A549 (cell line): Measurements from ENCODE around the gene NDUFB7. TPM values are rescaled to one million over a fixed set of nuclear protein-coding genes. Genes with fewer than 3 reads are reported as not detected.

Experiments used
- ATAC-seq, 2 experiments: fragments of 200-7000 bp in 1 of 2; fragments of >200 bp in 1 of 2; cut with Nextera tagmentation in 1 of 2; cut with Tn5 transposase in 1 of 2; 3 replicates each; pipeline versions ENCODE4 v1.8.0 to v1.9.1; 2018 to 2020; ENCODE audit warnings: mild to moderate bottlenecking in 1 of 2, moderate library complexity in 1 of 2
- CTCF ChIA-PET: fragments of 300-600 bp; sonication (Branson Sonifier 250); formaldehyde crosslinking; extraction: SDS; loops from one replicate; lab custom pipeline; 2021; ENCODE audit warnings: antibody characterized with exemption, inconsistent platforms; lab: Yijun Ruan, JAX
- POLR2A ChIA-PET: fragments of 350-600 bp; formaldehyde crosslinking; extraction: SDS; loops from one replicate; lab custom pipeline; 2021; ENCODE audit warnings: antibody characterized with exemption, inconsistent platforms; lab: Yijun Ruan, JAX
- DNase-seq, 2 experiments: peaks; one replicate each; pipeline versions ENCODE4 v3.0.0 to v3.0.0-alpha.2; 2011 to 2016; ENCODE audit warnings: low read depth in 1 of 2, low spot score in 1 of 2
- FAIRE-seq: peaks from 2 replicates; lab custom pipeline; 2011; peaks lifted over from hg19 to GRCh38; lab: Jason Lieb, UNC
- H3K27ac ChIP-seq, 2 experiments: fragments of >200 bp; sonication (Bioruptor Twin); formaldehyde crosslinking; 3 replicates each; pipeline ENCODE4 v1.5.1; 2016 to 2017
- H3K4me1 ChIP-seq: fragments of >200 bp; sonication (Bioruptor Twin); formaldehyde crosslinking; 3 replicates; pipeline ENCODE4 v1.6.1; 2016
- H3K4me2 ChIP-seq: fragments of >200 bp; sonication (Bioruptor Twin); formaldehyde crosslinking; 3 replicates; pipeline ENCODE4 v1.6.1; 2016
- H3K4me3 ChIP-seq: fragments of >200 bp; sonication (Bioruptor Twin); formaldehyde crosslinking; 3 replicates; pipeline ENCODE4 v1.5.1; 2016
- H3K9me3 ChIP-seq: fragments of >200 bp; sonication (Bioruptor Twin); formaldehyde crosslinking; 3 replicates; pipeline ENCODE4 v1.6.1; 2016
- BCL3 ChIP-seq: fragments of >200 bp; sonication (Bioruptor Twin); formaldehyde crosslinking; IDR thresholded peaks from 3 replicates; pipeline ENCODE4 v1.6.1; 2016
- CBX8 ChIP-seq: fragments of 200-600 bp; sonication (generic); IDR thresholded peaks from 2 replicates; pipeline ENCODE4 v1.6.1; 2016
- CEBPB ChIP-seq, 2 experiments: fragments of >200 bp in 1 of 2; sonication (Bioruptor Twin) in 1 of 2; formaldehyde crosslinking in 1 of 2; IDR thresholded peaks; 2 replicates each; pipeline ENCODE4 v1.6.1; 2012 to 2016
- CHD2 ChIP-seq: fragments of 150-350 bp; IDR thresholded peaks from 2 replicates; pipeline ENCODE4 v1.6.1; 2014; ENCODE audit warnings: low read length; ENCODE audit not compliant: partially characterized antibody
- CHD4 ChIP-seq: fragments of 200-600 bp; sonication (generic); IDR thresholded peaks from 2 replicates; pipeline ENCODE4 v1.6.1; 2016; ENCODE audit warnings: antibody characterized with exemption, mild to moderate bottlenecking, borderline replicate concordance
- EHF ChIP-seq: fragments of 250-450 bp; sonication (Bioruptor Pico); IDR thresholded peaks from 2 replicates; pipeline ENCODE4 v1.5.0; 2020; ENCODE audit warnings: mild to moderate bottlenecking
- EP300 ChIP-seq, 2 experiments: fragments of >200 bp; sonication (Bioruptor Twin); formaldehyde crosslinking; IDR thresholded peaks; 2 replicates in 1 of 2; 3 replicates in 1 of 2; pipeline ENCODE4 v1.6.1; 2016 to 2017
- ESRRA ChIP-seq: fragments of 150-350 bp; IDR thresholded peaks from 2 replicates; pipeline ENCODE4 v1.6.1; 2014; ENCODE audit warnings: mild to moderate bottlenecking, low read length, borderline replicate concordance
- GATA3 ChIP-seq: IDR thresholded peaks from 2 replicates; pipeline ENCODE4 v1.6.1; 2012; ENCODE audit warnings: borderline replicate concordance
- HES2 ChIP-seq: fragments of >200 bp; sonication (Bioruptor Twin); formaldehyde crosslinking; IDR thresholded peaks from 2 replicates; pipeline ENCODE4 v1.6.1; 2016
- HOXA7 ChIP-seq: fragments of 250-450 bp; sonication (Bioruptor Pico); IDR thresholded peaks from 2 replicates; pipeline ENCODE4 v1.5.0; 2020; ENCODE audit warnings: mild to moderate bottlenecking, moderate library complexity
- JUNB ChIP-seq: fragments of >200 bp; sonication (Bioruptor Twin); formaldehyde crosslinking; IDR thresholded peaks from 2 replicates; pipeline ENCODE4 v1.6.1; 2016
- KDM1A ChIP-seq: fragments of 200-600 bp; sonication (generic); IDR thresholded peaks from 2 replicates; pipeline ENCODE4 v1.6.1; 2016; ENCODE audit warnings: low read depth, mild to moderate bottlenecking
- MAFK ChIP-seq: fragments of 450-650 bp; IDR thresholded peaks from 2 replicates; pipeline ENCODE4 v1.6.1; 2014; ENCODE audit not compliant: partially characterized antibody
- MYC ChIP-seq: IDR thresholded peaks from 2 replicates; pipeline ENCODE4 v1.6.1; 2012; ENCODE audit warnings: mild to moderate bottlenecking, inconsistent platforms, low read length, improper control_type of control experiment, borderline replicate concordance
- POLR2A ChIP-seq: IDR thresholded peaks from 2 replicates; pipeline ENCODE4 v1.6.1; 2012; ENCODE audit warnings: mild to moderate bottlenecking, low read length
- POLR2AphosphoS2 ChIP-seq: conservative IDR thresholded peaks from 2 replicates; pipeline ENCODE4 v1.6.1; 2012; ENCODE audit warnings: low read length, improper control_type of control experiment, inconsistent platforms
- RARB ChIP-seq: fragments of 250-450 bp; sonication (Bioruptor Pico); IDR thresholded peaks from 2 replicates; pipeline ENCODE4 v1.8.0; 2021; ENCODE audit warnings: mild to moderate bottlenecking, moderate library complexity
- REST ChIP-seq: fragments of 200-600 bp; sonication (generic); IDR thresholded peaks from 2 replicates; pipeline ENCODE4 v1.6.1; 2016; ENCODE audit warnings: antibody characterized with exemption, mild to moderate bottlenecking, moderate library complexity
- TFCP2L1 ChIP-seq: fragments of 250-450 bp; sonication (Bioruptor Pico); IDR thresholded peaks from 2 replicates; pipeline ENCODE4 v1.5.0; 2021; ENCODE audit warnings: mild to moderate bottlenecking
- ZC3H11A ChIP-seq: fragments of 450-650 bp; IDR thresholded peaks from 2 replicates; pipeline ENCODE4 v1.6.1; 2014; ENCODE audit warnings: antibody characterized with exemption, mild to moderate bottlenecking
- ZNF302 ChIP-seq: fragments of 250-450 bp; sonication (Bioruptor Pico); IDR thresholded peaks from 2 replicates; pipeline ENCODE4 v1.9.0; 2021; ENCODE audit warnings: inconsistent platforms, mild to moderate bottlenecking, moderate library complexity
- WGBS: methylation state at CpG from one replicate; pipeline ENCODE4 v1.1.6; 2017; ENCODE audit errors: missing lambda C conversion rate; 5-methylcytosine and 5-hydroxymethylcytosine counted together
- polyA plus RNA-seq, 4 experiments: library from polyadenylated mRNA; depleted of rRNA in 3 of 4; stranded (reverse); fragments of >200 nt; fragmentation: RNase III in 1 of 4; extraction: RNeasy Plus Mini Kit Qiagen cat#74134 plus additional on column Dnase treatment in 1 of 4; gene quantifications; 2 replicates in 3 of 4; 3 replicates in 1 of 4; pipeline ENCODE4 v1.2.3, GENCODE V29; 2011 to 2017
- TF ChIP-seq, protein P1 (sequence below): IDR thresholded peaks from 2 replicates; pipeline ENCODE4 v1.6.1; 2012; ENCODE audit warnings: low read depth, borderline replicate concordance
- TF ChIP-seq, protein P2 (sequence below): IDR thresholded peaks from 2 replicates; pipeline ENCODE4 v1.6.1; 2012

Gene NDUFB7
- polyA plus RNA-seq, 2 of the 4 experiments (the other 2 are of a cell fraction) = 82.3 to 158 TPM

DNA sequence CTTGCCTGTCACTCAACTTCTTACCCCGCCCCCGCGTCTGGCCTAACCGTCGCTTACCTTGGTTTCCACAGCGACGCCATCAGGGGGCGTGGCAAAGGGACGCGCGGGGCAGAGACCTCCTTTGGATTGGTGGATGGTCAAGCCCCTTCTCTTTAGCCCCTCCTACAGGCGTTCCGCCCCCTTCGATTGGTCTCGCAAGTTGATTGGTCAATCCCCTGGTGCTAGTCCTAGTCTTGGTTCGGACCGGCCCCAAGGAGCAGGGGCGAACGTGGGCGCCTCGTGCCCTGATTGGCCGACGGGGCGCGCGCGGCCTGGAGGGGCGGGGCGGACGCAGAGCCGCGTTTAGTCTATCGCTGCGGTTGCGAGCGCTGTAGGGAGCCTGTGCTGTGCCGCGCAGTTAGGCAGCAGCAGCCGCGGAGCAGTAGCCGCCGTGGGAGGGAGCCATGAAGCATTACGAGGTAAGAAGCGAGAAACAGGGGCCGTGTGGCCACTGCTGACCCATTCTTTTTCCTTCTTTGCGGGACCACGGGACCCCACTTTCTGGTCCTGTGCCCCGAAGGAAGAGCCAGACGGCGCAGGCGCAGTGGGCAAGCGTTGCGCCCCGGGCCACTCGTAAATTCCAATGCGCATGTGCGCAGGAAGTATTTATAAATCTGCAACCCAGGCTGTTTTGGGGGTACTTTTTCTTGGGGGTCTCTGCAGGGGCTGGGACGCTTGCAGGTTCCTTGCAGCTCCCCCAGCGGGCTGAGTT is 42.4 kb downstream of the NDUFB7 start, which contains the start of gene TECR (continued):
- TF ChIP-seq POLR2AphosphoS2 = no peak
- TF ChIP-seq, protein P1, sequence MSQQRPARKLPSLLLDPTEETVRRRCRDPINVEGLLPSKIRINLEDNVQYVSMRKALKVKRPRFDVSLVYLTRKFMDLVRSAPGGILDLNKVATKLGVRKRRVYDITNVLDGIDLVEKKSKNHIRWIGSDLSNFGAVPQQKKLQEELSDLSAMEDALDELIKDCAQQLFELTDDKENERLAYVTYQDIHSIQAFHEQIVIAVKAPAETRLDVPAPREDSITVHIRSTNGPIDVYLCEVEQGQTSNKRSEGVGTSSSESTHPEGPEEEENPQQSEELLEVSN = no peak
- TF ChIP-seq CBX8 = no peak
- no peak for TF ChIP-seq KDM1A
- no peak for TF ChIP-seq CHD4
- peak; percentile 93 for TF ChIP-seq POLR2A
- no peak for TF ChIP-seq JUNB
- peak; percentile 60; the same call in 1 of the 3 replicates for TF ChIP-seq BCL3
- TF ChIP-seq TFCP2L1 (CRISPR knock-in tag) = no peak
- TF ChIP-seq ZC3H11A = no peak
- no peak for TF ChIP-seq EP300 (IDR thresholded peaks at IDR 0.05)
- peak; percentile 69 for TF ChIP-seq MAFK
- no peak for TF ChIP-seq MYC

- Histone ChIP-seq H3K4me2 (peak overlapping the region; percentile 84), H3K9me3 (no peaks in the 10 kb centered on the region), H3K27ac (peak overlapping the region; percentile 67 to 85), H3K4me3 (peak overlapping the region; percentile 59), H3K4me1 (peaks cover 16% of the 10 kb centered on the region)
- peak in 1 of 2 experiments; percentile 32; a peak in 1 of 4 replicates for TF ChIP-seq CEBPB (IDR thresholded peaks at IDR 0.05)
- TF ChIP-seq POLR2AphosphoS2 = no peak
- no peak for TF ChIP-seq HES2
- no peak for TF ChIP-seq MAFK
- no peak for TF ChIP-seq RARB (CRISPR knock-in tag)
- TF ChIP-seq ESRRA = no peak
- FAIRE-seq (no peak), ATAC-seq (no peak; a peak in 1 of 6 replicates), DNase-seq (no peak)
- WGBS = 23% methylated on average over 35 of the region's 39 CpGs
- ChIA-PET CTCF (no interaction called here), POLR2A (interaction anchor here (1.1 kb wide), 1 partner anchor 10 kb away, joined by 4 read pairs; the partner anchor contains the start of gene DNAJB1)
Observed at GRCh38 chr19:14528419-14529253, 43.2 kb downstream of the NDUFB7 start.

DNA sequence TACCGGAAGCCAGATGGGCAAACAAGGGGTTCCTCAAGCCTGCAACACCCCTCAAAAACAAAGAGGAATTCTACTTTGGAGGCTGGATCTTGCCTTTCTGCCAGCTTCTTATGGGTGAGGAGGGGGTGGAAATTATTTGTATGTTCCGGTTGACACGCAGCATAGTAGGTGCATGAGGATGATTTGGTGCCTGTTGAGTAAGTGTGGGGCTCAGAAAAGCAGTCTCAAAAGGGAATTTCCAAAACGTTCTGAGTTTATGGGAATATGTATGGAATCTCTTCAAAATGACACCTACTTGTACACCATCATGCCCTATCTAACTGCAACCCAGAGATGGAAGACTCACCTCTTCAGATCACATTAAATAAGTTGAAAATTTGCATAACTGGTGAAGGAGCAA is 45.4 kb downstream of the NDUFB7 start:
- no peaks in the 10 kb centered on the region for H3K9me3 ChIP-seq
- WGBS = 67% methylated on average over 4 of the region's 4 CpGs
- FAIRE-seq = no peak
- H3K4me2 ChIP-seq = no peak overlapping the region
- ChIA-PET CTCF (interaction anchor here (1.7 kb wide), 1 partner anchor 21 kb away, joined by 11 read pairs; no protein-coding TSS in a partner anchor), POLR2A (no interaction called here)
- no peak for ATAC-seq
- TF ChIP-seq GATA3 (no peak), CHD2 (no peak), CBX8 (no peak), KDM1A (no peak), HOXA7 (CRISPR knock-in tag) (no peak), REST (no peak), EHF (CRISPR knock-in tag) (no peak), ZNF302 (no peak)
- TF ChIP-seq, protein P2, sequence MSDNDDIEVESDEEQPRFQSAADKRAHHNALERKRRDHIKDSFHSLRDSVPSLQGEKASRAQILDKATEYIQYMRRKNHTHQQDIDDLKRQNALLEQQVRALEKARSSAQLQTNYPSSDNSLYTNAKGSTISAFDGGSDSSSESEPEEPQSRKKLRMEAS = no peak
- H3K4me1 ChIP-seq = peaks cover 25% of the 10 kb centered on the region
- no peak for DNase-seq
- no peak overlapping the region for H3K4me3 ChIP-seq
- peak overlapping the region in 1 of 2 experiments; percentile 38; a peak in 1 of 6 replicates for H3K27ac ChIP-seq
